Measurements from ENCODE around the gene SAFB2. TPM values are rescaled to one million over a fixed set of nuclear protein-coding genes. Genes with fewer than 3 reads are reported as not detected.

Gene SAFB2
- total RNA-seq, 4 donors from 2014 or later, result 13.7 to 19.8 (median 18.4) TPM

GRCh38 chr19:5579697-5580096 lies 42.9 kb downstream of the SAFB2 start:
- Histone ChIP-seq H3K27me3 (no peaks in the 10 kb centered on the region), H3K36me3 (no peaks in the 10 kb centered on the region), H3K4me3 (no peak overlapping the region), H3K9me3 (no peaks in the 10 kb centered on the region), H3K27ac (no peak overlapping the region), H3K4me1 (peaks cover 4 to 6% of the 10 kb centered on the region in 2 donors)
- ATAC-seq, result no peak
- DNase-seq, result no peak
- in situ Hi-C loops (cut with MboI; ENCODE audit: low sequenced_read_pairs in 4 of 4) (loop anchor here in 1 of 4 donors (25.0 kb wide), 1 partner anchor 517 kb away; no protein-coding TSS in a partner anchor), intact Hi-C loops (cut with DNase I; ENCODE audit: low total_unique reads) (no loop called here)
- no peak for TF ChIP-seq POLR2A (IDR thresholded peaks at IDR 0.05)
- TF ChIP-seq CTCF (IDR thresholded peaks at IDR 0.05 in 4 of 5, conservative IDR thresholded peaks at IDR 0.05 in 1 of 5), result no peak

- Histone ChIP-seq H3K4me3 (no peak overlapping the region), H3K27me3 (no peaks in the 10 kb centered on the region), H3K4me1 (peaks cover 4 to 6% of the 10 kb centered on the region in 2 donors), H3K27ac (no peak overlapping the region), H3K36me3 (no peaks in the 10 kb centered on the region), H3K9me3 (no peaks in the 10 kb centered on the region)
- no peak for TF ChIP-seq POLR2A (IDR thresholded peaks at IDR 0.05)
- no peak for TF ChIP-seq CTCF (IDR thresholded peaks at IDR 0.05 in 4 of 5, conservative IDR thresholded peaks at IDR 0.05 in 1 of 5)
- intact Hi-C loops (cut with DNase I; ENCODE audit: low total_unique reads) (no loop called here), in situ Hi-C loops (cut with MboI; ENCODE audit: low sequenced_read_pairs in 4 of 4) (loop anchor here in 1 of 4 donors (25.0 kb wide), 1 partner anchor 517 kb away; no protein-coding TSS in a partner anchor)
- DNase-seq (no peak), ATAC-seq (no peak)
Measured at GRCh38 chr19:5579286-5579685, 43.3 kb downstream of the SAFB2 start.

GRCh38 chr19:5578097-5578846 lies 44.3 kb downstream of the SAFB2 start:
- peak in 1 of 2 donors; percentile 31 for DNase-seq
- Histone ChIP-seq H3K4me1 (peaks cover 4 to 6% of the 10 kb centered on the region in 2 donors), H3K4me3 (no peak overlapping the region), H3K27me3 (no peaks in the 10 kb centered on the region), H3K27ac (no peak overlapping the region), H3K9me3 (no peaks in the 10 kb centered on the region), H3K36me3 (no peaks in the 10 kb centered on the region)
- TF ChIP-seq POLR2A (IDR thresholded peaks at IDR 0.05) (no peak), CTCF (IDR thresholded peaks at IDR 0.05 in 4 of 5, conservative IDR thresholded peaks at IDR 0.05 in 1 of 5) (peak; percentile 85 to 99 (median 90))
- in situ Hi-C loops (cut with MboI; ENCODE audit: low sequenced_read_pairs in 4 of 4) (loop anchor here in 1 of 4 donors (25.0 kb wide), 1 partner anchor 516 kb away; no protein-coding TSS in a partner anchor), intact Hi-C loops (cut with DNase I; ENCODE audit: low total_unique reads) (no loop called here)
- ATAC-seq, result peak; percentile 66 to 69

- intact Hi-C loops (cut with DNase I; ENCODE audit: low total_unique reads) (no loop called here), in situ Hi-C loops (cut with MboI; ENCODE audit: low sequenced_read_pairs in 4 of 4) (loop anchor here in 1 of 4 donors (25.0 kb wide), 1 partner anchor 513 kb away; no protein-coding TSS in a partner anchor)
- Histone ChIP-seq H3K27ac (no peak overlapping the region), H3K36me3 (no peaks in the 10 kb centered on the region), H3K9me3 (no peaks in the 10 kb centered on the region), H3K4me1 (peaks cover 4 to 6% of the 10 kb centered on the region in 2 donors), H3K27me3 (no peaks in the 10 kb centered on the region), H3K4me3 (no peak overlapping the region)
- TF ChIP-seq POLR2A (IDR thresholded peaks at IDR 0.05), result no peak
- TF ChIP-seq CTCF (IDR thresholded peaks at IDR 0.05 in 4 of 5, conservative IDR thresholded peaks at IDR 0.05 in 1 of 5), result no peak
- DNase-seq, result no peak
- no peak for ATAC-seq
Measured at GRCh38 chr19:5575590-5575989, 47.0 kb downstream of the SAFB2 start.
